HG02610 (cell line): ENCODE data around the gene HOXA10.

Experiments used
- ATAC-seq: cut with Tn5 transposase; IDR thresholded peaks from one replicate; pipeline ENCODE4 v1.9.1; 2021; ENCODE audit warnings: mild to moderate bottlenecking, moderate library complexity; ENCODE audit not compliant: unreplicated experiment

HOXA10 gene

GRCh38 chr7:27146491-27147198, 27.5 kb downstream of the HOXA10 start:
- no peak for ATAC-seq

DNA sequence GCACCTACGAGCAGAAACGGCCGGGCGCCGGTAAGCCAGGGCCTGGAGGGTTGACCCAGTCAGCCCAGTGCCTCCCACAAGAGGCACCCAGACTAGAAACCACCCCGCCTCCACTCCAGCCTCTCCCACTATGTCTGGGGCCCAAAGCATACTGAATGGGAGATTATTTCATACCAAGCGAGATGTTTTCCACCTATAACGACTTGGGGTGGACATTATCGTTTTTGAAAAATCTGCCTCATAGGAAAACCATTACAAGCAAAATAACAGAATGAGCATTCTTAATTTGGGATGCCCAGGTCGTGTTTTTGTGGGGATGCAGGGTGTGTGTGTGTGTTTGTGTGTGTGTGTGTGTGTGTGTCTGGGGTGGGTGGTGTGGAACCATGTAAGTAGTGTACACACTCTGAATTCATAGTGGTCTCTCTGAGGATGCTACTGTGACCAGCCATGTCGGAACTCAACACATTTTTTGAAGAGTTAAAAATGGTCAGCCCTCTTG, 28.2 kb downstream of the HOXA10 start:
- ATAC-seq, result no peak

DNA sequence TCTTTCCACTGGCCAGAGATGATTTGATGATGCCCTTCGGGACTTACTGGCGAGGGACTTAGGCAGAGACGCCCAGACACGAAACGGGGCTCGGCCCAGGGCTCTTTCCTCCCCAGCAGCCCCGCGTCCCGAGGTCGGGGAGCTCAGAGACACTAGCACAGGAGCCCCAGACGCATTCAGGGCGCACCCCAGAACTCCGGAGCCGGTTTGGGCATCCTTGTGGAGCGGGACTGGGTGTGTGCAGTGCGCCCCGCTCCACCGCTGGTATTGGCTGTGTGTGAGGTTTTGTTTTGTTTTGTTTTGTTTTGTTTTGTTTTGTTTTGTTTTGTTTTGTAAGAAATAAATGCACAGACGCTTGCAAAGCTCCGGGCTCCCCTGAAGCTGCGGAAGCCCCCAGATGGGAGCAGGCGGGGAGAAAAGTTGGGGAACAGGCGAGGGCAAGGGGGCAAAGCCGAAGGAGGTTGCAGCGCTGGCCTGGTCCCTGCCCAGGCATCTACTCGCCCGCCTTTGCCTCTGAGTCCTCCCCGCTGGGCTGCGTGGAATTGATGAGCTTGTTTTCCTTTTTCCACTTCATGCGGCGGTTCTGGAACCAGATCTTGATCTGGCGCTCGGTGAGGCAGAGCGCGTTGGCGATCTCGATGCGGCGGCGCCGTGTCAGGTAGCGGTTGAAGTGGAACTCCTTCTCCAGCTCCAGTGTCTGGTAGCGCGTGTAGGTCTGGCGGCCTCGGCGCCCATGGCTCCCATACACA, 28.8 kb downstream of the HOXA10 start:
- ATAC-seq, result no peak

- ATAC-seq, result no peak
Measured at GRCh38 chr7:27144781-27145164, 29.3 kb downstream of the HOXA10 start.

DNA sequence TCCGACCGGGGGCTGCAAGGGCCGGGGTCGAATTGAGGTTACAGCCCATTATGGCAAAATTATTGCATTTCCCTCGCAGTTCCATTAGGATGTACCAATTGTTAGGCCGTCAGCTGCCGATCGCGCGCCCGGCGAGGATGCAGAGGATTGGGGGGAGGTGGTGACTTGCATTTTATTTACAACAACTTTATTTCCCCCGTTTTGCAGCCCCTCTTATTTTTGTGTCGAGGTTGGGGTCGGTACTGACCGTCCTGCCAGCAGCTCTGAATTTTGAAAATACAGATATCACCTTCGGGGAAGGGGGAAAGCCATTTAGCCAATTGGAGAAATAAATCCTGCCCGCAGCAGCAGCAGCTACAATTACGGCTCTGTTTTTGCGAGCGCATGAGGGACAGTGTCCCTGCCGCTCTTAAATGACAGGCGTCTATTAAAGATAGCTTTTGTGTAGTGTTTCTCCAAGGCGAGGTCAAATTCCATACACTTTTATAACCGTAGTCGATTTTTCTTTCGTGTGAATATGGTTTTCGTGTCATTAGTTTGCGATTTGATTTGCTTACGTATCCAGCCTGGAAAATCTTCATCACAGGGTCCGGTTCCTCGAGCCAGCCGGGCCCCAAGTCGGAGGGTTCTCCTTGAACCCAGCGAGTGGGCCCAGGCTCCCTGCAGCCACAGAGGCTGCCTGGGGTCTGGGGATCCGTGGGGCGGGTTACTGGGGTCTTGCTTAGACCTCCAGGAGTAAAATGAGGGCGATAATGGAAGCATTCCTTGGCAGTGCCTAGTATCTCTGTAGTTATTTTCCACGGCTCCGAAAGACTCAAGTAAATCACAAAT, 30.0 kb downstream of the HOXA10 start:
- no peak for ATAC-seq

DNA sequence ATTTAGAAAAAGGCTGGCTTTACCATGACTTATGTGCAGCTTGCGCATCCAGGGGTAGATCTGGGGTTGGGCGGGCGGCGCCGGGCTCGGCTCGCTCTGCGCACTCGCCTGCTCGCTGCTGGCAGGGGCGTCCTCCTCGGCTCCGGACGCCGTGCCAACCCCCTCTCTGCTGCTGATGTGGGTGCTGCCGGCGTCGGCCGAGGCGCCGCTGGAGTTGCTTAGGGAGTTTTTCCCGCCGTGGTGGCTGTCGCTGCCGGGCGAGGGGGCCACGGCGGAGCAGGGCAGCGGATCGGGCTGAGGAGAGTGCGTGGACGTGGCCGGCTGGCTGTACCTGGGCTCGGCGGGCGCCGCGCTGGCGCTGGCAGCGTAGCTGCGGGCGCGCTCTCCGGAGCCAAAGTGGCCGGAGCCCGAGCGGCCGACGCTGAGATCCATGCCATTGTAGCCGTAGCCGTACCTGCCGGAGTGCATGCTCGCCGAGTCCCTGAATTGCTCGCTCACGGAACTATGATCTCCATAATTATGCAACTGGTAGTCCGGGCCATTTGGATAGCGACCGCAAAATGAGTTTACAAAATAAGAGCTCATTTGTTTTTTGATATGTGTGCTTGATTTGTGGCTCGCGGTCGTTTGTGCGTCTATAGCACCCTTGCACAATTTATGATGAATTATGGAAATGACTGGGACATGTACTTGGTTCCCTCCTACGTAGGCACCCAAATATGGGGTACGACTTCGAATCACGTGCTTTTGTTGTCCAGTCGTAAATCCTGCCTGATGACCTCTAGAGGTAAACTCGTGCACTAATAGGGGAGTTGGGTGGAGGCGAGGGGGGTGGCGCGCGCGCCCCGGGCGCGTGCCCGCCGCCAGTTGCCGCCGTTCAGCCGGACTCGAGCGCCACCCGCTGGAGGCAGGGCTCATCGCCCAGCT, 30.8 kb downstream of the HOXA10 start, which contains the start of gene HOXA5:
Gene HOXA5 (minus strand): TSS at position 659 of the 927 bp plus-strand sequence. CDS start 74 bp downstream, at position 585.
- ATAC-seq, result no peak

- no peak for ATAC-seq
Measured at GRCh38 chr7:27142580-27143022, 31.5 kb downstream of the HOXA10 start.

DNA sequence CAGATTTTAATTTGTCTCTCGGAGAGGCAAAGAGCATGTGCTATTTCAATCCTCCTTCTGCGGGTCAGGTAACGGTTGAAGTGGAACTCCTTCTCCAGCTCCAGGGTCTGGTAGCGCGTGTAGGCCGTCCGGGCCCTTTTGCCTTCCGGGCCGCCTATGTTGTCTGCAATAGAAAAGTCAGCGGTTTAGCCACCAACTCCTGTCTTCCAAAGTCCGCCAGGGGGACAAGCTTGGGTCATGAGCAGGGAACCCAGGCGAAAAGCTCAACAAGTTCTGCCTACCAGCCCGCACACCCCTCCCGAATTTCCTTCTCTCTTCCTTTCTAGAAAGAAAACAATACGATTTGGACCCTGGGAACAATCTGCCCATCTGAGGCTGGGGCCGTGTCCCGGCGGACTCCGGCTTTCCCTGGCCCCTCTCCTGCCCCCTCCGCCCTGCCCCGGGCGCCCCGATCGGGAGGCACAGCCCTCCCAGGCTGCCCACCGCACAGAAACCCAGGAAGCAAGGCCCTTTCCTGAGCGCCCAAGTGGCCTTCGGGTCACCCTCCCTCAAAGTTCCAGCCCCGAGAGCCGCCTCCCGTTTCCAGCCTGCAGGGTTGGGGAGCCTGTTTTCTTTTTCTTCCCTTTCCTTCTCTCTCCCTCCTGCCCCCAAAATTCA, 32.1 kb downstream of the HOXA10 start:
- ATAC-seq, result no peak

DNA sequence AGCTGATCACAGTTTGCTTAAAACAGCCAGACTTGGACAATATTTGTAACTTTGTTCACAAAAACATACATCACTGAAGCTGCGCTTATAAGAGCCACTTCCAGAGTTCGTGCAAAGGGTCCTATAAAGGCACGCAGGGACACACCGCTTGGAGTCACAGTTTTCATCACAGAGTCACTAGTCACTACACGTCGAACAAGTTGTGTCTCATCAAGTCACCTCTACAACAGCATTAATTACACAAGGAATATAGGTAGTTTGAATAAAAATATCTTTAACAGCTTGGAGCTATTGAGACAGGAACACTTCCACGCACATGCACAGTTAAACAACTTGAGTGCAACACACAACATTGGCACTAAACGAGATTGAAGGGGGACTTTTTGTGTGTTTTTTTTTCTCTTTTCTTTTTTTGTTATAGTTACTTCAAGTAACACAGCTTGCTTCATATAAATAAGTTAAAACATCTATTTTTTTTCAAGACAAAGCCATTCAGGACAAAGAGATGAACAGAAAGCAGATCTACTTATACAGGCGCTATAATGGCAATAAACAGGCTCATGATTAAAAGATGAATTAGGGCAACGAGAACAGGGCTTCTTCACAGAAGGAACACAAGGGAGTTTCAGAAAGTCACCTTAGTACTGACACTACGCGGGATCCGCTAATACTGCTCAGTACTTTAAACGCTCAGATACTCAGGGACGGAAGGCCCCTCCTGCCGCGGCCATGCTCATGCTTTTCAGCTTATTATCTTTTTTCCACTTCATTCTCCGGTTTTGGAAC, 32.8 kb downstream of the HOXA10 start:
- ATAC-seq, result no peak

DNA sequence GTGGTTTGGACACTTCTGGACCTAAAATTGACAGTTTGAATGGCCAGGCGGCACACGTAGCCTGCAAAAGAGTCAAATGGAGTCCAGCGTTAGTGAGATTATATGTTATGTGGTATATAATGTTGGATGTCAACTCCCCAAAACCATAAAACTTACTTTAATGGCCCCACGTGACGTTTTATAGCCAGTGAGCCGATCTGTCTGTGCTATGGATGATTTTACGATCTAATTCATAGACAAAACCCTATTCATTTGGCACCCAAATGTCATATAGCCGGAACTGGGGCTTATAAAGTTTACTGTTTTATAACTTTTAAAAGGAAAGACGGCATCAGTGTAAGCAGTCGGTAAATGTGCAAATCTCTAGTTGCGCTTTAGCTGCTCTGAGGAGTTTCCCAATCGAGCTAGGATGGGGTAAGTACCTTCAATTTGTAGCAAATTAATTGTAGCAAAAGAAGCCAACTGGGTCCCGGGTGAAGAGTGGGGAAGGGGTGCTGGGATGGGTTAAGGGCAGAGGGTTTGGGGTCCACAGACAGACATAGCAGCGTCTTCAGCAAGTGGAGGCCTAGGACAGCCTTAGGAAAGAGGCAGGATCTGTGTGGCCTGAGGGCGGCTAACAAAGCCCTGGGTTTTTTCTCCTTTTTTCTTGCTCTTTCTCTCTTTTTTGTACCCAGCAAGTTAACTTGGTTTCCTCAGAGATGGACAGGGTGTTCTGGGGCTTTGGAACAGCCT, 33.8 kb downstream of the HOXA10 start:
- no peak for ATAC-seq

- ATAC-seq, result no peak
Measured at GRCh38 chr7:27139334-27140125, 34.6 kb downstream of the HOXA10 start.

DNA sequence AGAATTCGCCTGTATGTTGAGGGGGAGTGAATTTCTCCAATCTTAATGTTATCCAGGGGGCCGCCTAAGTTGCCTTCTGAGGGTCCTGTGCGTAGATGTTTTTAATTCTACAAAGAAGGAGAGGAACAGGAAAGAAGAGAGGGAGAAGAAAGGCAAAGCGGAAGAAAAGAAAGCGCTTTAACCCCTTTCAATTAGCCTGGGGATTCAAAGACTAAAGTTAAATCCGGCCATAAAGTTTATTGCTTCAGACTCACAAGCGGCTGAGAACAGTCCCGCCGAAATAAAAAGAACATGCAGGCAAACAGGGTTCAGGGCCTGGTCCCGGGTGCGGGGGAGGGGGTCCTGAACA, 35.2 kb downstream of the HOXA10 start:
- ATAC-seq, result no peak

- no peak for ATAC-seq
Measured at GRCh38 chr7:27138472-27138871, 35.6 kb downstream of the HOXA10 start.

- ATAC-seq, result no peak
Measured at GRCh38 chr7:27137640-27138315, 36.3 kb downstream of the HOXA10 start.

GRCh38 chr7:27134392-27134791, 39.7 kb downstream of the HOXA10 start:
- ATAC-seq, result peak; percentile 80

DNA sequence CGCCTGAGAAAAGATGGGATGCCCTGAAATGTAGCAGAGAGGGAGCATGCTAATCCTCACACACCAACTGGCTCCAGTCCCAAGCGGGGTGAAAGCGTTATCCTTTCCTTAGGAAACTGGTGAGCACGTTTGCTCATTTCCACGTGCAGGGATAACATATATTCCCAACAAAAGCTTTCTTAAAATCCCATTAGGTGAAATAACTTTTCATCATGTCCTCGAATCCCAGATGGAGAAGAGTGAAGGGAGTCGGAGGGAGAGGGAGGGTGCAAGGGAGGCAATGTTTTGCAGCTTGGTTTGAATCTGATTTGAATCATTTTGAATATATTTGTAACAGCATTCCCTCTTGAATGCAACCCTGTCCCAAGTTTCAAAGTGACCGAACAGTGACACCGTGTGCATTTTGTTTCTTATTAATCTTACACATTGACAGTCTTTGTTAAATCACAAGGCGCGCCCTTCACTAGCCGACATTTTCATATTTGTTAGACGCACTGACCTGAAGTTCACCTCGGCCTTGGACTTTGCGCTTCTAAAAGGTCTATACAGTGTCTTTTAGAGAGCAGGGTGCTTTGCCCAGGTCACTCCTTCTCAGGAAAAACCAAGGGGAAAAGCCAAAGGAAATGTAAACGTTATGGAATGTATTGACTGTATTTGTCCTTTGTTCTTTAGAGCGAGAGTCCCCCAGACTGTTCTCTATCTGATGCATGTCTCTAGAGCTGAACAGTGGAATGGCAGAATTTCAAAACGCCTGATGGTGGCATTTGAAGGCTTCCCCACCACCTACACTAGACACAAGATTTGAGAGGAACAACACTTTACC, 40.5 kb downstream of the HOXA10 start:
- no peak for ATAC-seq
